Measurements from ENCODE around the gene HIVEP1. TPM values are rescaled to one million over a fixed set of nuclear protein-coding genes. Genes with fewer than 3 reads are reported as not detected.

HIVEP1 gene
- total RNA-seq, 4 donors from 2014 or later: 26.8 to 69.3 (median 38.8) TPM

- TF ChIP-seq, protein P1, sequence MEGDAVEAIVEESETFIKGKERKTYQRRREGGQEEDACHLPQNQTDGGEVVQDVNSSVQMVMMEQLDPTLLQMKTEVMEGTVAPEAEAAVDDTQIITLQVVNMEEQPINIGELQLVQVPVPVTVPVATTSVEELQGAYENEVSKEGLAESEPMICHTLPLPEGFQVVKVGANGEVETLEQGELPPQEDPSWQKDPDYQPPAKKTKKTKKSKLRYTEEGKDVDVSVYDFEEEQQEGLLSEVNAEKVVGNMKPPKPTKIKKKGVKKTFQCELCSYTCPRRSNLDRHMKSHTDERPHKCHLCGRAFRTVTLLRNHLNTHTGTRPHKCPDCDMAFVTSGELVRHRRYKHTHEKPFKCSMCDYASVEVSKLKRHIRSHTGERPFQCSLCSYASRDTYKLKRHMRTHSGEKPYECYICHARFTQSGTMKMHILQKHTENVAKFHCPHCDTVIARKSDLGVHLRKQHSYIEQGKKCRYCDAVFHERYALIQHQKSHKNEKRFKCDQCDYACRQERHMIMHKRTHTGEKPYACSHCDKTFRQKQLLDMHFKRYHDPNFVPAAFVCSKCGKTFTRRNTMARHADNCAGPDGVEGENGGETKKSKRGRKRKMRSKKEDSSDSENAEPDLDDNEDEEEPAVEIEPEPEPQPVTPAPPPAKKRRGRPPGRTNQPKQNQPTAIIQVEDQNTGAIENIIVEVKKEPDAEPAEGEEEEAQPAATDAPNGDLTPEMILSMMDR (IDR thresholded peaks at IDR 0.05): no peak
- no peak for TF ChIP-seq POLR2A (IDR thresholded peaks at IDR 0.05)
- no peaks in the 10 kb centered on the region for H3K9me3 ChIP-seq
- no peak for DNase-seq
These were observed 126.3 kb downstream of the HIVEP1 start for GRCh38 chr6:12138381-12138780.

DNA sequence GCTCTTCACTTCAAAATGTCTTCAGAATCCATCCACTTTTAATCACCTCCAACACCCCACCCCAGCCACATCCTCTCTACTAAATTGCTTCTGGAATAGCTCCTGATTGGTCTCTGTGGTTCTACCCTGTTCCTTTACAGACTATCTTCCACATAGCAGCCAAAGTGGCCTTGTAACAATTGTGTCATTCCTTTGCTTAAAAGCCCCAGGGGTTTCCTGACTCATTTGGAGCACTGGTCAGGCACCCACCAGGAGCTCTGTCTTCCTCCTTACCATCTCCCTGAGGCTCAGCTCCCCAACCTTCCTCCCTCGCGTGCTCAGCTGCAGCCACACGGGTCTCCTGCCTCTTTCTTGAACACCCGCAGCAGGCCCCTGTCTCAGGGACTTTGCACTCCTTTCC, 126.8 kb downstream of the HIVEP1 start:
- Histone ChIP-seq H3K4me1 (no peaks in the 10 kb centered on the region), H3K27ac (no peak overlapping the region), H3K27me3 (no peaks in the 10 kb centered on the region), H3K4me3 (no peak overlapping the region), H3K36me3 (peaks cover 0 to 19% (median 0%) of the 10 kb centered on the region in 3 donors), H3K9me3 (no peaks in the 10 kb centered on the region)
- DNase-seq: no peak
- no peak for TF ChIP-seq POLR2A (IDR thresholded peaks at IDR 0.05)
- TF ChIP-seq, protein P1 (IDR thresholded peaks at IDR 0.05): no peak

More at GRCh38 chr6:12138381-12138780, 126.3 kb downstream of the HIVEP1 start:
- Histone ChIP-seq H3K4me1 (no peaks in the 10 kb centered on the region), H3K27me3 (no peaks in the 10 kb centered on the region), H3K36me3 (peaks cover 0 to 19% (median 0%) of the 10 kb centered on the region in 3 donors), H3K4me3 (no peak overlapping the region), H3K27ac (no peak overlapping the region)

GRCh38 chr6:12147557-12148316, 135.6 kb downstream of the HIVEP1 start:
- H3K9me3 ChIP-seq: no peaks in the 10 kb centered on the region
- TF ChIP-seq, protein P1 (IDR thresholded peaks at IDR 0.05): peak in 1 of 6 experiments; percentile 11
- no peak for TF ChIP-seq POLR2A (IDR thresholded peaks at IDR 0.05)
- DNase-seq: no peak
- H3K36me3 ChIP-seq: no peaks in the 10 kb centered on the region
- H3K4me1 ChIP-seq: no peaks in the 10 kb centered on the region
- H3K27me3 ChIP-seq: no peaks in the 10 kb centered on the region
- no peak overlapping the region for H3K4me3 ChIP-seq
- no peak overlapping the region for H3K27ac ChIP-seq

- Histone ChIP-seq H3K27me3 (no peaks in the 10 kb centered on the region), H3K9me3 (no peaks in the 10 kb centered on the region), H3K36me3 (no peaks in the 10 kb centered on the region), H3K27ac (no peak overlapping the region), H3K4me3 (no peak overlapping the region), H3K4me1 (no peaks in the 10 kb centered on the region)
- TF ChIP-seq, protein P1 (IDR thresholded peaks at IDR 0.05): no peak
- TF ChIP-seq POLR2A (IDR thresholded peaks at IDR 0.05): no peak
- DNase-seq: no peak
These were observed 136.2 kb downstream of the HIVEP1 start for GRCh38 chr6:12148317-12148801.

- H3K36me3 ChIP-seq: no peaks in the 10 kb centered on the region
- H3K4me1 ChIP-seq: no peaks in the 10 kb centered on the region
- no peaks in the 10 kb centered on the region for H3K27me3 ChIP-seq
- DNase-seq: no peak
- no peak overlapping the region for H3K4me3 ChIP-seq
- no peaks in the 10 kb centered on the region for H3K9me3 ChIP-seq
- H3K27ac ChIP-seq: no peak overlapping the region
- TF ChIP-seq POLR2A (IDR thresholded peaks at IDR 0.05): no peak
- TF ChIP-seq, protein P1 (IDR thresholded peaks at IDR 0.05): no peak
These were observed 136.7 kb downstream of the HIVEP1 start for GRCh38 chr6:12148841-12149240.

Data from Peyer's patch (tissue), 4 donors.